A673 (cell line): ENCODE measurements around the gene TMEM150C. TPM values are rescaled to one million over a fixed set of nuclear protein-coding genes. Genes with fewer than 3 reads are reported as not detected.

Experiments used
- BruUV-seq: library from RNA; stranded (reverse); fragments of 400-500 nt; replicated peaks from 2 replicates; lab custom pipeline; 2021; lab: Mats Ljungman, UMichigan
- CTCF ChIA-PET: fragments of 300-600 bp; sonication (Branson Sonifier 250); formaldehyde crosslinking; loops from one replicate; lab custom pipeline; 2022; ENCODE audit warnings: antibody characterized with exemption; lab: Charles Lee
- POLR2A ChIA-PET: fragments of 300-600 bp; sonication (Branson Sonifier 250); formaldehyde crosslinking; loops from one replicate; lab custom pipeline; 2022; ENCODE audit warnings: antibody characterized with exemption; ENCODE audit not compliant: low non-redundant PET; lab: Charles Lee
- DNase-seq: peaks from one replicate; pipeline ENCODE4 v3.0.0-alpha.2; 2015; ENCODE audit warnings: low spot score
- H3K27ac ChIP-seq: fragments of 200-600 bp; sonication (generic); 2 replicates; pipeline ENCODE4 v1.5.1; 2016; ENCODE audit warnings: mixed run types, low read depth, mild to moderate bottlenecking, mixed read lengths, antibody characterized with exemption, low read length; ENCODE audit not compliant: poor library complexity, severe bottlenecking
- H3K27me3 ChIP-seq: fragments of 200-600 bp; sonication (generic); replicated peaks from 2 replicates; pipeline ENCODE4 v1.6.1; 2017; ENCODE audit warnings: mixed run types, low read depth, mild to moderate bottlenecking, mixed read lengths, antibody characterized with exemption, low read length; ENCODE audit not compliant: insufficient read depth, poor library complexity
- H3K36me3 ChIP-seq: fragments of 200-600 bp; sonication (generic); 2 replicates; pipeline ENCODE4 v1.6.1; 2016; ENCODE audit warnings: mixed run types, mild to moderate bottlenecking, mixed read lengths, antibody characterized with exemption, low read length; ENCODE audit not compliant: insufficient read depth, poor library complexity, severe bottlenecking
- H3K4me1 ChIP-seq: fragments of 200-600 bp; sonication (generic); 2 replicates; pipeline ENCODE4 v1.6.1; 2017; ENCODE audit warnings: mixed run types, mild to moderate bottlenecking, mixed read lengths, antibody characterized with exemption, low read length; ENCODE audit not compliant: insufficient read depth, poor library complexity, severe bottlenecking
- H3K4me3 ChIP-seq: fragments of 200-600 bp; sonication (generic); 2 replicates; pipeline ENCODE4 v1.5.1; 2016; ENCODE audit warnings: low read depth, mixed run types, mild to moderate bottlenecking, mixed read lengths, low read length; ENCODE audit not compliant: poor library complexity, severe bottlenecking
- H3K9me3 ChIP-seq: fragments of 200-600 bp; sonication (generic); 2 replicates; pipeline ENCODE4 v1.6.1; 2016; ENCODE audit warnings: mixed run types, low read depth, mild to moderate bottlenecking, mixed read lengths, antibody characterized with exemption, low read length; ENCODE audit not compliant: poor library complexity, severe bottlenecking
- CTCF ChIP-seq: fragments of 300-800, 200-600 bp; sonication (generic); conservative IDR thresholded peaks from 2 replicates; pipeline ENCODE4 v1.5.1; 2017; ENCODE audit warnings: low read depth, mild to moderate bottlenecking, antibody characterized with exemption, low read length, moderate library complexity, mixed read lengths
- EZH2 ChIP-seq: fragments of 200-600 bp; sonication (generic); IDR thresholded peaks from 2 replicates; pipeline ENCODE4 v1.6.1; 2017; ENCODE audit warnings: borderline replicate concordance, low read depth, mild to moderate bottlenecking, mixed read lengths, antibody characterized with exemption, low read length; ENCODE audit not compliant: poor library complexity, severe bottlenecking
- intact Hi-C: fragments of 100-400 bp; cut with micrococcal nuclease; formaldehyde crosslinking; loops from one replicate; pipeline ENCODE4 v1.10.0; 2022; ENCODE audit not compliant: unreplicated experiment
- total RNA-seq: library from RNA; stranded (reverse); gene quantifications from 2 replicates; pipeline ENCODE4 v1.2.3, GENCODE V29; 2021

The TMEM150C gene
- total RNA-seq, 1 experiment from 2014 or later: 0.34 TPM

- POLR2A ChIA-PET: no interaction called here
Observed at GRCh38 chr4:82519072-82519471, 42.7 kb downstream of the TMEM150C start.

GRCh38 chr4:82517043-82517442, 44.7 kb downstream of the TMEM150C start:
- POLR2A ChIA-PET: no interaction called here
- no peak overlapping the region for H3K4me3 ChIP-seq
- CTCF ChIA-PET: no interaction called here
- TF ChIP-seq CTCF (no peak), EZH2 (no peak)
- intact Hi-C loops: no loop called here
- H3K27me3 ChIP-seq: no peaks in the 10 kb centered on the region
- no peaks in the 10 kb centered on the region for H3K36me3 ChIP-seq
- no peaks in the 10 kb centered on the region for H3K4me1 ChIP-seq
- BruUV-seq: no TSS peak
- H3K9me3 ChIP-seq: no peaks in the 10 kb centered on the region
- no peak for DNase-seq
- H3K27ac ChIP-seq: no peak overlapping the region

More at GRCh38 chr4:82519072-82519471, 42.7 kb downstream of the TMEM150C start:
- no peak overlapping the region for H3K27ac ChIP-seq
- no peaks in the 10 kb centered on the region for H3K9me3 ChIP-seq
- TF ChIP-seq CTCF: no peak
- no peak for TF ChIP-seq EZH2
- DNase-seq: no peak
- intact Hi-C loops: no loop called here
- H3K4me3 ChIP-seq: no peak overlapping the region
- no peaks in the 10 kb centered on the region for H3K27me3 ChIP-seq
- H3K4me1 ChIP-seq: no peaks in the 10 kb centered on the region
- BruUV-seq: no TSS peak
- CTCF ChIA-PET: no interaction called here
- H3K36me3 ChIP-seq: no peaks in the 10 kb centered on the region

- ChIA-PET CTCF (no interaction called here), POLR2A (no interaction called here)
- Histone ChIP-seq H3K9me3 (no peaks in the 10 kb centered on the region), H3K27me3 (no peaks in the 10 kb centered on the region), H3K27ac (no peak overlapping the region), H3K4me1 (no peaks in the 10 kb centered on the region), H3K4me3 (no peak overlapping the region), H3K36me3 (no peaks in the 10 kb centered on the region)
- DNase-seq: no peak
- intact Hi-C loops: no loop called here
- no TSS peak for BruUV-seq
- TF ChIP-seq EZH2: no peak
- no peak for TF ChIP-seq CTCF
Observed at GRCh38 chr4:82515705-82516104, 46.1 kb downstream of the TMEM150C start.
